Measurements from ENCODE around the gene HASPIN. TPM values are rescaled to one million over a fixed set of nuclear protein-coding genes. Genes with fewer than 3 reads are reported as not detected.

HASPIN gene
- total and polyA plus RNA-seq, 2 of the 8 experiments (the other 6 are each of a cell fraction or from before 2014, with no cell fraction given), result 7.8 to 29.5 TPM

- Histone ChIP-seq H3K14ac (ENCODE audit: insufficient read length) (no peak overlapping the region), H4K91ac (replicated peaks; ENCODE audit: insufficient read length, low read length) (no peak overlapping the region), H2BK120ac (replicated peaks; ENCODE audit: low read depth, low read length) (no peak overlapping the region), H3K79me1 (ENCODE audit: low read depth, low read length) (no peaks in the 10 kb centered on the region), H2AFZ (ENCODE audit: low read length) (no peak overlapping the region), H3K36me3 (ENCODE audit: control insufficient read depth in 2 of 4, insufficient read depth in 4 of 4, low read length in 3 of 4) (no peaks in the 10 kb centered on the region), H2AK5ac (ENCODE audit: low read depth, low read length) (no peak overlapping the region), H4K20me1 (replicated peaks in 1 of 2; ENCODE audit: control insufficient read depth in 1 of 2, insufficient read depth in 2 of 2, low read length in 2 of 2) (no peaks in the 10 kb centered on the region), H4K8ac (ENCODE audit: extremely low read depth, insufficient read depth, low read length) (no peak overlapping the region), H3K56ac (replicated peaks; ENCODE audit: insufficient read length, low read depth, low read length) (no peak overlapping the region), H3K23ac (ENCODE audit: insufficient read length) (no peak overlapping the region), H2BK5ac (ENCODE audit: low read depth, low read length) (no peak overlapping the region), H3K4me2 (ENCODE audit: insufficient read depth in 1 of 2, low read depth in 2 of 2, low read length in 2 of 2) (no peak overlapping the region), H3K27me3 (replicated peaks in 1 of 4; ENCODE audit: control insufficient read depth in 3 of 4, extremely low read depth in 1 of 4, insufficient read depth in 3 of 4, low read length in 3 of 4) (no peaks in the 10 kb centered on the region), H3K18ac (ENCODE audit: extremely low read depth, low read length) (no peak overlapping the region), H3K4me1 (replicated peaks in 1 of 4; ENCODE audit: control insufficient read depth in 3 of 4, insufficient read depth in 4 of 4, low read length in 3 of 4) (peaks cover 0 to 5% (median 3%) of the 10 kb centered on the region in 4 experiments; a peak in 4 of 7 replicates), H3K9me3 (ENCODE audit: insufficient read depth in 2 of 2, low read depth in 1 of 2, low read length in 1 of 2) (peaks cover 0 to 3% of the 10 kb centered on the region in 2 experiments; a peak in 1 of 4 replicates), H3K79me2 (ENCODE audit: control insufficient read depth in 1 of 2, insufficient read depth in 2 of 2, low read length in 2 of 2) (no peaks in the 10 kb centered on the region), H3K4me3 (ENCODE audit: extremely low read depth in 1 of 4, insufficient read depth in 2 of 4, low read depth in 3 of 4, low read length in 4 of 4) (no peak overlapping the region), H3K27ac (ENCODE audit: low read depth, low read length) (no peak overlapping the region), H2BK12ac (ENCODE audit: low read depth, low read length) (no peak overlapping the region), H4K5ac (ENCODE audit: insufficient read length, low read depth, low read length) (no peak overlapping the region), H3K9ac (replicated peaks in 1 of 4; ENCODE audit: extremely low read depth in 1 of 4, low read depth in 3 of 4, low read length in 3 of 4) (no peak overlapping the region), H2BK15ac (ENCODE audit: low read length) (no peak overlapping the region), H3K23me2 (ENCODE audit: low read depth, low read length) (peaks cover 4% of the 10 kb centered on the region; the same call in 1 of the 2 replicates), H2BK20ac (ENCODE audit: low read length) (no peak overlapping the region), H3K4ac (replicated peaks; ENCODE audit: insufficient read length, low read depth, low read length) (no peak overlapping the region)
- WGBS, 2 experiments (ENCODE audit: extremely low coverage in 1 of 2, insufficient coverage in 1 of 2, insufficient read length in 1 of 2, insufficient replicate concordance in 2 of 2, low coverage in 1 of 2, low lambda C conversion rate in 2 of 2, missing lambda C conversion rate in 1 of 2), result 95% methylated on average over 6 of the region's 6 CpGs; no CpG with 5 or more reads in 1 of the 2 experiments
- no peak for DNase-seq (ENCODE audit: low read depth in 1 of 2, low spot score in 2 of 2)
- CTCF ChIA-PET (ENCODE audit: partially characterized antibody), result interaction anchor here (1.1 to 3.0 kb wide), 3 partner anchors 9 to 112 kb away, joined by 3 to 14 read pairs (median 4); no protein-coding TSS in a partner anchor
- no peak for FAIRE-seq
- POLR2A ChIA-PET (ENCODE audit: partially characterized antibody), result no interaction called here
- TF ChIP-seq SP1 (IDR thresholded peaks at IDR 0.05; ENCODE audit: low read depth, low read length) (no peak), EP300 (IDR thresholded peaks at IDR 0.05; ENCODE audit: borderline replicate concordance in 1 of 2, low read depth in 2 of 2, low read length in 2 of 2) (no peak), EZH2 (IDR thresholded peaks at IDR 0.05; ENCODE audit: low read depth, low read length, severe bottlenecking) (no peak), MAFK (IDR thresholded peaks at IDR 0.05; ENCODE audit: low read depth, low read length) (no peak), JUN (IDR thresholded peaks at IDR 0.05; ENCODE audit: low read depth, low read length) (no peak), BRCA1 (IDR thresholded peaks at IDR 0.05; ENCODE audit: low read depth, low read length) (no peak), RBBP5 (IDR thresholded peaks at IDR 0.05; ENCODE audit: borderline replicate concordance, low read depth, low read length) (no peak), RAD21 (IDR thresholded peaks at IDR 0.05 in 1 of 2, conservative IDR thresholded peaks at IDR 0.05 in 1 of 2; ENCODE audit: low read depth in 2 of 2, low read length in 2 of 2) (no peak), KDM1A (IDR thresholded peaks at IDR 0.05; ENCODE audit: borderline replicate concordance, low read length) (no peak), POLR2A (IDR thresholded peaks at IDR 0.05; ENCODE audit: control extremely low read depth in 1 of 2, low read depth in 2 of 2, low read length in 2 of 2) (no peak), TAF1 (IDR thresholded peaks at IDR 0.05; ENCODE audit: low read depth, low read length) (no peak)
These were observed 36.0 kb downstream of the HASPIN start for GRCh38 chr17:3759597-3760216.

Measured in H1 (cell line).